GM10266 (cell line): Measurements from ENCODE around the gene AUH.

Experiments used
- DNase-seq: peaks from one replicate; pipeline ENCODE4 v3.0.0; 2012; ENCODE audit errors: extremely low spot score
- CTCF ChIP-seq: IDR thresholded peaks from 2 replicates; pipeline ENCODE4 v1.5.1; 2012; ENCODE audit warnings: mild to moderate bottlenecking, low read depth; ENCODE audit not compliant: control insufficient read depth, insufficient read depth; ENCODE audit errors: missing control alignments

The AUH gene

GRCh38 chr9:91296354-91296753, 65.4 kb downstream of the AUH start:
- TF ChIP-seq CTCF = no peak

GRCh38 chr9:91295357-91295756, 66.4 kb downstream of the AUH start:
- no peak for DNase-seq
- TF ChIP-seq CTCF = no peak

More at GRCh38 chr9:91296354-91296753, 65.4 kb downstream of the AUH start:
- no peak for DNase-seq

- TF ChIP-seq CTCF = no peak
- no peak for DNase-seq
Observed at GRCh38 chr9:91291866-91292265, 69.9 kb downstream of the AUH start.

- no peak for TF ChIP-seq CTCF
- DNase-seq = no peak
Observed at GRCh38 chr9:91289244-91289643, 72.5 kb downstream of the AUH start.

GRCh38 chr9:91285729-91286353, 75.9 kb downstream of the AUH start:
- TF ChIP-seq CTCF = no peak

GRCh38 chr9:91282292-91282691, 79.4 kb downstream of the AUH start:
- no peak for DNase-seq
- no peak for TF ChIP-seq CTCF

More at GRCh38 chr9:91285729-91286353, 75.9 kb downstream of the AUH start:
- DNase-seq = no peak

- no peak for DNase-seq
- TF ChIP-seq CTCF = no peak
Observed at GRCh38 chr9:91279296-91280204, 82.2 kb downstream of the AUH start.
